K562 (cell line): Measurements from ENCODE around the gene TMEM202. TPM values are rescaled to one million over a fixed set of nuclear protein-coding genes. Genes with fewer than 3 reads are reported as not detected.

ENCODE experiments used
- CHAMP1 ChIP-seq: fragments of 450-650 bp; IDR thresholded peaks from 2 replicates; pipeline ENCODE4 v1.6.1; 2016; ENCODE audit warnings: mild to moderate bottlenecking
- DACH1 ChIP-seq: fragments of 450-650 bp; IDR thresholded peaks from 2 replicates; pipeline ENCODE4 v1.6.1; 2018; ENCODE audit not compliant: partially characterized antibody
- DPF2 ChIP-seq: fragments of 450-650 bp; IDR thresholded peaks from 2 replicates; pipeline ENCODE4 v1.6.1; 2016
- ESRRB ChIP-seq: fragments of 250-450 bp; sonication (Bioruptor Pico); IDR thresholded peaks from 2 replicates; pipeline ENCODE4 v1.5.0; 2020; ENCODE audit warnings: mild to moderate bottlenecking, moderate library complexity, borderline replicate concordance
- NEUROD1 ChIP-seq: fragments of 150-350 bp; IDR thresholded peaks from 2 replicates; pipeline ENCODE4 v1.6.1; 2014; ENCODE audit warnings: borderline replicate concordance, low read length, low read depth; ENCODE audit not compliant: partially characterized antibody
- PKNOX1 ChIP-seq: fragments of 450-650 bp; IDR thresholded peaks from 2 replicates; pipeline ENCODE4 v1.6.1; 2016
- PTRF ChIP-seq: fragments of 450-650 bp; IDR thresholded peaks from 2 replicates; pipeline ENCODE4 v1.6.1; 2016; ENCODE audit warnings: mild to moderate bottlenecking, missing genetic modification characterization, missing compliant biosample characterization
- SNRNP70 ChIP-seq: fragments of 200-400 bp; formaldehyde crosslinking; optimal IDR thresholded peaks from 2 replicates; pipeline ENCODE3; 2017; ENCODE audit warnings: low read depth, low read length
- TAF15 ChIP-seq: fragments of 200-400 bp; formaldehyde crosslinking; IDR thresholded peaks from 2 replicates; pipeline ENCODE4 v1.6.1; 2017; ENCODE audit warnings: mild to moderate bottlenecking, low read depth, low read length, moderate library complexity
- TEAD1 ChIP-seq, 2 experiments: fragments of 450-650 bp in 1 of 2; sonication (generic) in 1 of 2; formaldehyde crosslinking; IDR thresholded peaks; 2 replicates each; pipeline versions ENCODE4 v1.4.0 to v1.8.0; 2020 to 2022; ENCODE audit warnings: mild to moderate bottlenecking in 2 of 2, missing genetic modification reagents in 1 of 2
- ZBTB40 ChIP-seq, 2 experiments: fragments of 450-650 bp in 1 of 2; sonication (generic) in 1 of 2; formaldehyde crosslinking in 1 of 2; IDR thresholded peaks; 2 replicates each; pipeline versions ENCODE4 v1.7.1 to v1.9.0; 2016 to 2022; ENCODE audit warnings: inconsistent platforms in 1 of 2, mild to moderate bottlenecking in 1 of 2, missing genetic modification reagents in 1 of 2
- ZNF184 ChIP-seq: sonication (generic); formaldehyde crosslinking; IDR thresholded peaks from 2 replicates; pipeline ENCODE4 v1.5.0; 2020; ENCODE audit warnings: missing genetic modification reagents
- ZNF224 ChIP-seq: sonication (generic); formaldehyde crosslinking; IDR thresholded peaks from 2 replicates; pipeline ENCODE4 v1.8.0; 2022; ENCODE audit warnings: mild to moderate bottlenecking, missing genetic modification reagents
- ZNF77 ChIP-seq: fragments of 250-450 bp; sonication (Bioruptor Pico); IDR thresholded peaks from 2 replicates; pipeline ENCODE4 v1.5.0; 2020
- polyA plus RNA-seq, 8 experiments: library from polyadenylated mRNA; depleted of rRNA in 4 of 8; stranded (reverse) in 5 of 8; unstranded in 3 of 8; fragments of >200 nt; fragmentation: Nextera tagmentation in 2 of 8; fragmentation: Illumina TruSeq in 1 of 8; extraction: Ambion mirVana in 2 of 8; extraction: Trizol in 1 of 8; gene quantifications; 2 replicates each; pipeline versions ENCODE4 v1.2.1 to v1.2.3, GENCODE V29; 2011 to 2014; ENCODE audit warnings: inconsistent platforms in 1 of 8, missing spikeins in 1 of 8
- total RNA-seq, 7 experiments: library from RNA; depleted of rRNA in 6 of 7; stranded (reverse); fragments of >200 nt in 6 of 7; fragmentation: Illumina TruSeq in 2 of 7; extraction: Trizol in 2 of 7; gene quantifications; 2 replicates each; pipeline versions ENCODE4 v1.2.1 to v1.2.3, GENCODE V29; 2011 to 2021; ENCODE audit warnings: low replicate concordance in 1 of 7
- TF ChIP-seq, protein P1 (sequence below): fragments of 450-650 bp; IDR thresholded peaks from 2 replicates; pipeline ENCODE4 v1.6.1; 2016; ENCODE audit warnings: antibody characterized with exemption

Gene TMEM202
- total and polyA plus RNA-seq, 9 of the 15 experiments (the other 6 are each of a cell fraction or from before 2014, with no cell fraction given): not detected

GRCh38 chr15:72358650-72359171, 39.4 kb upstream of the TMEM202 start (continued):
- TF ChIP-seq, protein P1, sequence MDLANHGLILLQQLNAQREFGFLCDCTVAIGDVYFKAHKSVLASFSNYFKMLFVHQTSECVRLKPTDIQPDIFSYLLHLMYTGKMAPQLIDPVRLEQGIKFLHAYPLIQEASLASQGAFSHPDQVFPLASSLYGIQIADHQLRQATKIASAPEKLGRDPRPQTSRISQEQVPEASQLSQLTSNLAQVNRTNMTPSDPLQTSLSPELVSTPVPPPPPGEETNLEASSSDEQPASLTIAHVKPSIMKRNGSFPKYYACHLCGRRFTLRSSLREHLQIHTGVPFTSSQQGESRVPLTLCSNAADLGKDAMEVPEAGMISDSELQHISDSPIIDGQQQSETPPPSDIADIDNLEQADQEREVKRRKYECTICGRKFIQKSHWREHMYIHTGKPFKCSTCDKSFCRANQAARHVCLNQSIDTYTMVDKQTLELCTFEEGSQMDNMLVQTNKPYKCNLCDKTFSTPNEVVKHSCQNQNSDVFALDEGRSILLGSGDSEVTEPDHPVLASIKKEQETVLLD: no peak
- TF ChIP-seq ESRRB (CRISPR knock-in tag): no peak
- TF ChIP-seq ZNF184: no peak
- no peak for TF ChIP-seq TAF15
- no peak for TF ChIP-seq SNRNP70
- no peak for TF ChIP-seq ZNF224 (CRISPR knock-in tag)
- no peak for TF ChIP-seq ZNF77 (CRISPR knock-in tag)
- no peak for TF ChIP-seq TEAD1 (CRISPR knock-in tag; IDR thresholded peaks at IDR 0.05)
- no peak for TF ChIP-seq CHAMP1
- TF ChIP-seq ZBTB40 (IDR thresholded peaks at IDR 0.05): no peak
- no peak for TF ChIP-seq ZBTB40 (CRISPR knock-in tag; IDR thresholded peaks at IDR 0.05)
- TF ChIP-seq DACH1: no peak
- 0 out of 2 replicates have a peak, but pooled peaks have one; percentile 34 for TF ChIP-seq DPF2
- no peak for TF ChIP-seq PKNOX1
- no peak for TF ChIP-seq NEUROD1
- no peak for TF ChIP-seq PTRF
